Mucosa of descending colon (tissue), 3 donors: ENCODE measurements around the gene LYG2. TPM values are rescaled to one million over a fixed set of nuclear protein-coding genes. Genes with fewer than 3 reads are reported as not detected.

Experiments
- ATAC-seq: fragments of 200-7000 bp; cut with Tn5 transposase; one replicate; pipeline ENCODE4 v1.9.1; 2020; ENCODE audit warnings: mild to moderate bottlenecking, moderate library complexity
- DNase-seq, 3 donors: peaks; one replicate each; pipeline ENCODE4 v3.0.0-alpha.2; 2020
- H3K36me3 ChIP-seq: fragments of 200-600 bp; one replicate; pipeline ENCODE4 v1.8.0; 2021; ENCODE audit warnings: low read depth, mild to moderate bottlenecking
- H3K4me1 ChIP-seq: fragments of 200-600 bp; one replicate; pipeline ENCODE4 v1.8.0; 2021; ENCODE audit warnings: low read depth, mild to moderate bottlenecking
- H3K4me3 ChIP-seq: fragments of 200-600 bp; one replicate; pipeline ENCODE4 v1.8.0; 2021; ENCODE audit warnings: mild to moderate bottlenecking
- H3K9me3 ChIP-seq: fragments of 200-600 bp; one replicate; pipeline ENCODE4 v1.8.0; 2021; ENCODE audit warnings: mild to moderate bottlenecking
- intact Hi-C, 2 donors: fragments of 100-400 bp; cut with DNase I in 1 of 2; cut with micrococcal nuclease in 1 of 2; formaldehyde crosslinking; loops; one replicate each; pipeline versions ENCODE4 v1.11.0 to v1.11.1; 2022; cut with DNase I, micrococcal nuclease
- total RNA-seq, 3 donors: library from RNA; stranded (reverse); fragmentation: NEBNext Ultra II Directional in 2 of 3; extraction: Animal tissue kit (Norgen Biotek cat#: 25700) in 2 of 3; gene quantifications; one replicate each; pipeline versions ENCODE4 v1.2.1 to v1.2.4, GENCODE V29; 2021 to 2023
- TF ChIP-seq, protein P1 (sequence below): fragments of 200-600 bp; IDR thresholded peaks from one replicate; pipeline ENCODE4 v1.8.0; 2022; ENCODE audit warnings: antibody characterized with exemption, mild to moderate bottlenecking
- donor health status: DM: no; HTN: no; CAD: no; lungs with moderate emphysema.
- donor health status: DM: no; HTN: no; CAD: no.
- donor health status: DM: no; HTN: yes; CAD: no.

LYG2 gene
- total RNA-seq, 3 donors from 2014 or later, result not detected

DNA sequence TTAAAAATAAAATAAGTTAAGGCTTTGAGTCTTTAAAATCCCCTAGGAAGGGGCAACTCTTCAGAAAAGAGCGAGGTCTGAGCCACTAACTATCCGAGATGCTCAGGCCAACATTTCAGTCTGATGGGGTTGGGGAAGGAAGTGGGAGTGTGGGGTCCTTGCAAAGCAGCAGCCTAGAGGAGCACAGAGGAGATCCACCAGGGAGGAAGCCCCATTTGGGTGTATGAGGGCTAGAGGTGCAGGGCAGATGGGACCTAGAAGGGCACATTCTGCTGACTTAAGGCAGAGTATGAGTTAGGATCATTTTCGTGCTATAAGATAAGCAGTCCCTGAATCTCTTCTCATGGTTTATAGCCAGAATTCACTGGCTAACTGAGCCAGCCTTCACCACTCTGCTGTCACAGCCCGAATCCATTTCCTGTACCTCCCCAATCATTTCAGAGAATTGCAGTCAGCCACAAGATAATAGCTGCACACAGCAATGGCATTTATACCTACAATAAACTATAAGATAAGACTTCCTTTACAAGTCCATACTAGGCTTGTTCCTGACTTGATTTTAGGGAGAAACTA is 37.5 kb downstream of the LYG2 start:
- no peaks in the 10 kb centered on the region for H3K36me3 ChIP-seq
- DNase-seq (peak in 2 of 3 donors; percentile 30 to 43), ATAC-seq (peak; percentile 99)

DNA sequence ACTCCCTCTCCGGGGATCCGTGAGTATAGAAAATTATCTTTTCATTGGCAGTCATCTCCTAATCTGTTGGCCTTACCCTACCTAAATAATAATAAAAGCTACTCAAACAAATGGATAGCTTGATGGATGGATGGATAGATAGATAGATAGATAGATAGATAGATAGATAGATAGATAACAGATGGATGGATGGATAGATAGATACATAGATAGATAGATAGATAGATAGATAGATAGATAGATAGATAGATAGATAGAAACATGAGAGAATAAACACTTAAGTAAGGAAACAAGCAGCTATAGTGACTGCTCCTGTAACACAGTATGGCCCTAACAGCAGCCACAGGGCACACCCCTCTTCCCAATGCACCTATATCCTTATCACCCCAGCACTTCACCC is 39.4 kb downstream of the LYG2 start:
- ATAC-seq, result no peak
- intact Hi-C loops, result no loop called here

More for the DNA sequence above, 37.5 kb downstream of the LYG2 start:
- Histone ChIP-seq H3K9me3 (no peaks in the 10 kb centered on the region), H3K4me1 (peaks cover 2% of the 10 kb centered on the region), H3K4me3 (no peak overlapping the region)
- intact Hi-C loops, result no loop called here
- TF ChIP-seq, protein P1, sequence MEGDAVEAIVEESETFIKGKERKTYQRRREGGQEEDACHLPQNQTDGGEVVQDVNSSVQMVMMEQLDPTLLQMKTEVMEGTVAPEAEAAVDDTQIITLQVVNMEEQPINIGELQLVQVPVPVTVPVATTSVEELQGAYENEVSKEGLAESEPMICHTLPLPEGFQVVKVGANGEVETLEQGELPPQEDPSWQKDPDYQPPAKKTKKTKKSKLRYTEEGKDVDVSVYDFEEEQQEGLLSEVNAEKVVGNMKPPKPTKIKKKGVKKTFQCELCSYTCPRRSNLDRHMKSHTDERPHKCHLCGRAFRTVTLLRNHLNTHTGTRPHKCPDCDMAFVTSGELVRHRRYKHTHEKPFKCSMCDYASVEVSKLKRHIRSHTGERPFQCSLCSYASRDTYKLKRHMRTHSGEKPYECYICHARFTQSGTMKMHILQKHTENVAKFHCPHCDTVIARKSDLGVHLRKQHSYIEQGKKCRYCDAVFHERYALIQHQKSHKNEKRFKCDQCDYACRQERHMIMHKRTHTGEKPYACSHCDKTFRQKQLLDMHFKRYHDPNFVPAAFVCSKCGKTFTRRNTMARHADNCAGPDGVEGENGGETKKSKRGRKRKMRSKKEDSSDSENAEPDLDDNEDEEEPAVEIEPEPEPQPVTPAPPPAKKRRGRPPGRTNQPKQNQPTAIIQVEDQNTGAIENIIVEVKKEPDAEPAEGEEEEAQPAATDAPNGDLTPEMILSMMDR, result no peak

DNA sequence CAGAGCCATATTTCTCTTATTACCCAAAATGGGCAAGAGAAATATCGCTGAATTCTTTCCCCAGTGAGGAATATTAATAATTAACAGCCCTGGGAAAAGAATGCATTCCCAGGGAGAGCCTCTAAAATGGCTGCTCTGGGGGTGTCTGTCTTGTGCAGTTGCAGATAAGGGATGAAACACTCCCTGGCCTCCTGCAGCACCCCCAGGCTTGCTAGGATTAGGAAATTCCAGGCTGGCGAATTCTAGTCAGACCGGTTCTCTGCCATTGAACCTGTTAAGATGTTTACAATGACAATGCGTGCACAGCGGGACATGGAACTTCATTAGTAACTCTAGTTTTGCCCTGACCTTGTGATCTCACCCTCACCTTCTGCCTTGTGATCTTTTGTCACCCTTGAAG is 50.0 kb downstream of the LYG2 start:
- H3K9me3 ChIP-seq, result peaks cover 10% of the 10 kb centered on the region
- no peak for ATAC-seq
- no peaks in the 10 kb centered on the region for H3K4me1 ChIP-seq
- TF ChIP-seq, protein P1, result no peak
- DNase-seq, result no peak
- no peak overlapping the region for H3K4me3 ChIP-seq
- no peaks in the 10 kb centered on the region for H3K36me3 ChIP-seq
- intact Hi-C loops, result no loop called here

More for the DNA sequence above, 39.4 kb downstream of the LYG2 start:
- Histone ChIP-seq H3K9me3 (no peaks in the 10 kb centered on the region), H3K36me3 (no peaks in the 10 kb centered on the region), H3K4me3 (no peak overlapping the region), H3K4me1 (peaks cover 2% of the 10 kb centered on the region)
- TF ChIP-seq, protein P1, result no peak
- no peak for DNase-seq

DNA sequence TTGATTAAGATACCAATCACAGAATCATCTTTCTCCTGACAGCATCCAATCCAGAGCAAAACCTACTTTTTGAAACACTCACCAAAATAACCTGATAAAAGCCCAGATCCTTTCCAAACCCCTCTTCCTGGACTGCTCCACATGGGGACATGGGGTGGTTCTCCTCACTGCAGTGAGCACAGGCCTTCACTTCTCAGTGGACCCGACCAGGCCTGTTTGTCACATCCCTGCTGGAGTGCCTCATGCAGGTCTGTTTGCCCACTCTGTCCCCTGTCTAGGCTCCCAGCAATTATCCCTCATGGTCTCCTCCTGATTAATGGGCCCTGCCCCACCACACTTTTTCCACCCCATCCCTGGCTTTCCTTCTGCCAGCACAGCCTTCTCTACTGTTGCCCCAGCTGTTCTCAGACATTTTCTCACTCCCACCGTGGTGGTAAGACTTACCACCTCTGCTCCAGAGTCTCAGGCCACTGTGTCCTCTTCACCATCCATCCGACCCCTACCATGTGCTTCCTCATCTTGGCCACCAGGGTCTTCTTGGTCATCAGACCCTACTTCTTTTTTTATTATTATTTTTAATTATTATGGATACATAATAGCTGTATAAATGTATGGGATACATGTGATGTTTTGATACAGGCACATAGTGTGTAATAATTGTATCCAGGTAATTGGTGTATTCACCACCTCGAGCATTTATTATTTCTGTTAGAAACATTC is 53.3 kb downstream of the LYG2 start:
- H3K4me1 ChIP-seq, result no peaks in the 10 kb centered on the region
- H3K36me3 ChIP-seq, result no peaks in the 10 kb centered on the region
- TF ChIP-seq, protein P1, result no peak
- no peak for ATAC-seq
- peaks cover 10% of the 10 kb centered on the region for H3K9me3 ChIP-seq
- intact Hi-C loops, result no loop called here
- no peak overlapping the region for H3K4me3 ChIP-seq
- no peak for DNase-seq

DNA sequence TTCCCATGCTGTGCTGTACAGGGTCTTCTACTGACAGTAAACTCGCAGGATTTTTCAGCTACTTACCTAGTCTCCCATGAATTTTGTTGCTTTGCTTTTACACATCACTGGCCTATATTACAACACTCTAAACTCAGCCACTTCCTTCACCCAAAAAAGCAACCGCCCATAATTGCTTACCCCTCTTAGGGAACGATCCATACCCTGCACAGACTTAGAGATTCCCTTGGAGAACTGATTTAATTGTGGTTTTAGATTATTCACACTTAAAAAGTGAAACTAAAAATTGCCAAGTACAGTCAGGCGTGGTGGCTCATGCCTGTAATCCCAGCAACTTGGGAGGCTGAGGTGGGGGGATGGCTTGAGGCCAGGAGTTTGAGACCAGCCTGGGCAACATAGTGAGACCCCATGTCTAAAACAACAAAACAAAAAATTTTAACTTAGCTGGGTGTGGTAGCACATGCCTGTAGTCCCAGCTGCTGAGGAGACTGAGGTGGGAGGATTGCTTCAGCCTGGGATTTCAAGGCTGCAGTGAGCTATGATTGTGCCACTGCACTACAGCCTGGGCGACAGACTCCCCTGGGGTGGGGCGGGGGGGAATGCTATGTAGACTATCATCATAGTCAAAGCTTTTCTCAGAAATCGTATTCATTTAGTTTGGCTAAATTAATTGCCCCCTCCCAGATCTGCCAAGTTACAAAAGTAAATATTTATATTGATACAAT is 55.2 kb downstream of the LYG2 start:
- Histone ChIP-seq H3K4me3 (no peak overlapping the region), H3K9me3 (peaks cover 3% of the 10 kb centered on the region), H3K4me1 (no peaks in the 10 kb centered on the region), H3K36me3 (peaks cover 6% of the 10 kb centered on the region)
- intact Hi-C loops, result no loop called here
- DNase-seq, result no peak
- no peak for ATAC-seq
- TF ChIP-seq, protein P1, result no peak
